HEK293 (cell line): ENCODE measurements around the gene CYP2R1.

Experiments used
- CTCF ChIA-PET: fragments of 350-600 bp; formaldehyde crosslinking; extraction: SDS; loops from one replicate; lab custom pipeline; 2021; ENCODE audit warnings: antibody characterized with exemption; lab: Yijun Ruan, JAX
- POLR2A ChIA-PET: fragments of 300-600 bp; formaldehyde crosslinking; extraction: SDS; loops from one replicate; lab custom pipeline; 2020; ENCODE audit warnings: antibody characterized with exemption, inconsistent platforms; lab: Yijun Ruan, JAX
- H3K27ac ChIP-seq: fragments of 200-500 bp; sonication (Bioruptor generic); 2 replicates; pipeline ENCODE4 v1.5.1; 2014; ENCODE audit warnings: low read depth, low read length, control low read depth, inconsistent platforms; ENCODE audit errors: extremely low read depth
- H3K36me3 ChIP-seq, 2 experiments: fragments of 200-500 bp in 1 of 2; sonication (Bioruptor generic) in 1 of 2; 1 replicate in 1 of 2; 2 replicates in 1 of 2; pipeline ENCODE4 v1.5.1; 2014 to 2017; ENCODE audit warnings: inconsistent platforms in 2 of 2, low read length in 2 of 2; ENCODE audit not compliant: control insufficient read depth in 2 of 2, insufficient read depth in 1 of 2
- H3K4me1 ChIP-seq: fragments of 200-500 bp; sonication (Bioruptor generic); 2 replicates; pipeline ENCODE4 v1.5.1; 2014; ENCODE audit warnings: mild to moderate bottlenecking, low read length, inconsistent platforms; ENCODE audit not compliant: control insufficient read depth, insufficient read depth
- H3K4me3 ChIP-seq: 2 replicates; pipeline ENCODE4 v1.5.1; 2011; ENCODE audit warnings: low read depth, mild to moderate bottlenecking, control low read depth, low read length, moderate library complexity
- H3K9me3 ChIP-seq: fragments of 200-500 bp; sonication (Bioruptor generic); 2 replicates; pipeline ENCODE4 v1.5.1; 2014; ENCODE audit warnings: low read depth, low read length, inconsistent platforms; ENCODE audit not compliant: control insufficient read depth, insufficient read depth
- BCL11A ChIP-seq: fragments of 450-650 bp; formaldehyde crosslinking; IDR thresholded peaks from 2 replicates; pipeline ENCODE4 v1.5.1; 2016; ENCODE audit warnings: low read depth, missing biosample characterization, missing genetic modification characterization
- BCL6B ChIP-seq: fragments of 450-650 bp; formaldehyde crosslinking; IDR thresholded peaks from 2 replicates; pipeline ENCODE4 v1.5.1; 2017; ENCODE audit warnings: missing biosample characterization, missing genetic modification characterization
- EGR2 ChIP-seq: fragments of 450-650 bp; formaldehyde crosslinking; IDR thresholded peaks from 2 replicates; pipeline ENCODE4 v1.5.1; 2016; ENCODE audit warnings: low read depth, missing biosample characterization, missing genetic modification characterization
- GLIS1 ChIP-seq: fragments of 450-650 bp; formaldehyde crosslinking; IDR thresholded peaks from 2 replicates; pipeline ENCODE4 v1.5.1; 2016; ENCODE audit warnings: missing biosample characterization, missing genetic modification characterization
- KLF8 ChIP-seq: fragments of 450-650 bp; formaldehyde crosslinking; IDR thresholded peaks from 2 replicates; pipeline ENCODE4 v1.5.1; 2016; ENCODE audit warnings: missing biosample characterization, missing genetic modification characterization
- OVOL3 ChIP-seq: fragments of 450-650 bp; formaldehyde crosslinking; IDR thresholded peaks from 2 replicates; pipeline ENCODE4 v1.5.1; 2016; ENCODE audit warnings: missing biosample characterization, missing genetic modification characterization
- RBAK ChIP-seq: fragments of 450-650 bp; formaldehyde crosslinking; IDR thresholded peaks from 2 replicates; pipeline ENCODE4 v1.5.1; 2016; ENCODE audit warnings: missing biosample characterization, missing genetic modification characterization
- REPIN1 ChIP-seq: fragments of 450-650 bp; formaldehyde crosslinking; IDR thresholded peaks from 2 replicates; pipeline ENCODE4 v1.5.1; 2017; ENCODE audit warnings: missing biosample characterization, missing genetic modification characterization, low read depth
- SP2 ChIP-seq: fragments of 450-650 bp; formaldehyde crosslinking; IDR thresholded peaks from 2 replicates; pipeline ENCODE4 v1.5.1; 2016; ENCODE audit warnings: missing biosample characterization, missing genetic modification characterization
- SP7 ChIP-seq: fragments of 450-650 bp; formaldehyde crosslinking; IDR thresholded peaks from 2 replicates; pipeline ENCODE4 v1.5.1; 2016; ENCODE audit warnings: missing biosample characterization, missing genetic modification characterization
- WT1 ChIP-seq: fragments of 450-650 bp; formaldehyde crosslinking; IDR thresholded peaks from 2 replicates; pipeline ENCODE4 v1.5.1; 2016; ENCODE audit warnings: missing biosample characterization, missing genetic modification characterization
- YY1 ChIP-seq: fragments of 450-650 bp; formaldehyde crosslinking; IDR thresholded peaks from 2 replicates; pipeline ENCODE4 v1.5.1; 2018; ENCODE audit warnings: missing biosample characterization, missing genetic modification characterization
- ZBTB21 ChIP-seq: fragments of 450-650 bp; formaldehyde crosslinking; IDR thresholded peaks from 2 replicates; pipeline ENCODE4 v1.5.1; 2017; ENCODE audit warnings: missing biosample characterization, missing genetic modification characterization
- ZEB2 ChIP-seq: fragments of 450-650 bp; formaldehyde crosslinking; IDR thresholded peaks from 2 replicates; pipeline ENCODE4 v1.5.1; 2016; ENCODE audit warnings: missing biosample characterization, missing genetic modification characterization
- ZIC2 ChIP-seq: fragments of 450-650 bp; formaldehyde crosslinking; IDR thresholded peaks from 2 replicates; pipeline ENCODE4 v1.5.1; 2016; ENCODE audit warnings: missing biosample characterization, missing genetic modification characterization
- ZNF10 ChIP-seq: fragments of 450-650 bp; formaldehyde crosslinking; IDR thresholded peaks from 2 replicates; pipeline ENCODE4 v1.5.1; 2017; ENCODE audit warnings: missing biosample characterization, missing genetic modification characterization
- ZNF155 ChIP-seq: fragments of 450-650 bp; formaldehyde crosslinking; IDR thresholded peaks from 2 replicates; pipeline ENCODE4 v1.5.1; 2016; ENCODE audit warnings: missing biosample characterization, missing genetic modification characterization
- ZNF2 ChIP-seq: fragments of 450-650 bp; formaldehyde crosslinking; IDR thresholded peaks from 2 replicates; pipeline ENCODE4 v1.5.1; 2016; ENCODE audit warnings: missing biosample characterization, missing genetic modification characterization
- ZNF292 ChIP-seq: fragments of 450-650 bp; formaldehyde crosslinking; IDR thresholded peaks from 2 replicates; pipeline ENCODE4 v1.5.1; 2016; ENCODE audit warnings: low read depth, missing biosample characterization, missing genetic modification characterization, borderline replicate concordance
- ZNF324 ChIP-seq: fragments of 450-650 bp; formaldehyde crosslinking; IDR thresholded peaks from 2 replicates; pipeline ENCODE4 v1.5.1; 2016; ENCODE audit warnings: missing biosample characterization, missing genetic modification characterization
- ZNF350 ChIP-seq: fragments of 450-650 bp; formaldehyde crosslinking; IDR thresholded peaks from 2 replicates; pipeline ENCODE4 v1.5.0; 2017; ENCODE audit warnings: missing biosample characterization, mild to moderate bottlenecking, missing genetic modification characterization
- ZNF518A ChIP-seq: fragments of 450-650 bp; formaldehyde crosslinking; conservative IDR thresholded peaks from 2 replicates; pipeline ENCODE4 v1.5.1; 2016; ENCODE audit warnings: low read depth, missing biosample characterization, missing genetic modification characterization
- ZNF549 ChIP-seq: fragments of 450-650 bp; IDR thresholded peaks from 2 replicates; pipeline ENCODE4 v1.5.1; 2018; ENCODE audit warnings: missing biosample characterization, missing genetic modification characterization, mild to moderate bottlenecking, inconsistent platforms, moderate library complexity
- ZNF561 ChIP-seq: fragments of 450-650 bp; IDR thresholded peaks from 2 replicates; pipeline ENCODE4 v1.5.1; 2018; ENCODE audit warnings: missing biosample characterization, missing genetic modification characterization, borderline replicate concordance
- ZNF571 ChIP-seq: fragments of 450-650 bp; formaldehyde crosslinking; IDR thresholded peaks from 2 replicates; pipeline ENCODE4 v1.5.0; 2017; ENCODE audit warnings: missing biosample characterization, missing genetic modification characterization
- ZNF677 ChIP-seq: fragments of 450-650 bp; IDR thresholded peaks from 2 replicates; pipeline ENCODE4 v1.5.0; 2018; ENCODE audit warnings: missing biosample characterization, mild to moderate bottlenecking, missing genetic modification characterization, moderate library complexity
- TF ChIP-seq, protein P1 (sequence below): fragments of 450-650 bp; formaldehyde crosslinking; IDR thresholded peaks from 2 replicates; pipeline ENCODE4 v1.5.1; 2016; ENCODE audit warnings: missing biosample characterization, missing genetic modification characterization
- TF ChIP-seq, protein P2 (sequence below): fragments of 450-650 bp; IDR thresholded peaks from 2 replicates; pipeline ENCODE4 v1.5.1; 2018; ENCODE audit warnings: missing biosample characterization, mild to moderate bottlenecking, missing genetic modification characterization

Gene CYP2R1

GRCh38 chr11:14891143-14892035, 642 bp downstream of the CYP2R1 start:
- POLR2A ChIA-PET, result interaction anchor here (0.6 to 1.7 kb wide), 18 partner anchors 9 to 469 kb away, joined by 3 to 14 read pairs (median 4); partner anchors contain the start of genes CALCB, PDE3B and PSMA1
- Histone ChIP-seq H3K4me3 (peak overlapping the region; percentile 62), H3K36me3 (no peaks in the 10 kb centered on the region), H3K27ac (peak overlapping the region; percentile 51; the same call in 1 of the 2 replicates), H3K4me1 (no peaks in the 10 kb centered on the region), H3K9me3 (no peaks in the 10 kb centered on the region)
- CTCF ChIA-PET, result interaction anchor here (0.6 to 3.1 kb wide), 5 partner anchors 11 to 193 kb away, joined by 3 to 16 read pairs (median 5); no protein-coding TSS in a partner anchor
- TF ChIP-seq ZNF561 (tag by site-specific recombination) (no peak), RBAK (tag by site-specific recombination) (no peak), SP2 (tag by site-specific recombination) (peak; percentile 5; the same call in 1 of the 2 replicates), ZNF10 (tag by site-specific recombination) (0 out of 2 replicates have a peak, but pooled peaks have one; percentile 12), SP7 (tag by site-specific recombination) (peak; percentile 52), GLIS1 (tag by site-specific recombination) (peak; percentile 89), KLF8 (tag by site-specific recombination) (peak; percentile 75), YY1 (tag by site-specific recombination) (0 out of 2 replicates have a peak, but pooled peaks have one; percentile 55), ZBTB21 (no peak), OVOL3 (tag by site-specific recombination) (no peak), ZNF2 (tag by site-specific recombination) (peak; percentile 21; the same call in 1 of the 2 replicates), BCL11A (tag by site-specific recombination) (no peak), REPIN1 (tag by site-specific recombination) (no peak), ZEB2 (tag by site-specific recombination) (peak; percentile 52), ZNF155 (tag by site-specific recombination) (no peak), WT1 (tag by site-specific recombination) (no peak), ZNF677 (no peak), EGR2 (0 out of 2 replicates have a peak, but pooled peaks have one; percentile 4), ZNF518A (peak; percentile 10; the same call in 1 of the 2 replicates), ZNF292 (tag by site-specific recombination) (no peak), ZNF350 (no peak), ZNF324 (tag by site-specific recombination) (0 out of 2 replicates have a peak, but pooled peaks have one; percentile 12), BCL6B (tag by site-specific recombination) (no peak), ZIC2 (peak; percentile 40), ZNF571 (no peak), ZNF549 (tag by site-specific recombination) (no peak)
- TF ChIP-seq, protein P1, sequence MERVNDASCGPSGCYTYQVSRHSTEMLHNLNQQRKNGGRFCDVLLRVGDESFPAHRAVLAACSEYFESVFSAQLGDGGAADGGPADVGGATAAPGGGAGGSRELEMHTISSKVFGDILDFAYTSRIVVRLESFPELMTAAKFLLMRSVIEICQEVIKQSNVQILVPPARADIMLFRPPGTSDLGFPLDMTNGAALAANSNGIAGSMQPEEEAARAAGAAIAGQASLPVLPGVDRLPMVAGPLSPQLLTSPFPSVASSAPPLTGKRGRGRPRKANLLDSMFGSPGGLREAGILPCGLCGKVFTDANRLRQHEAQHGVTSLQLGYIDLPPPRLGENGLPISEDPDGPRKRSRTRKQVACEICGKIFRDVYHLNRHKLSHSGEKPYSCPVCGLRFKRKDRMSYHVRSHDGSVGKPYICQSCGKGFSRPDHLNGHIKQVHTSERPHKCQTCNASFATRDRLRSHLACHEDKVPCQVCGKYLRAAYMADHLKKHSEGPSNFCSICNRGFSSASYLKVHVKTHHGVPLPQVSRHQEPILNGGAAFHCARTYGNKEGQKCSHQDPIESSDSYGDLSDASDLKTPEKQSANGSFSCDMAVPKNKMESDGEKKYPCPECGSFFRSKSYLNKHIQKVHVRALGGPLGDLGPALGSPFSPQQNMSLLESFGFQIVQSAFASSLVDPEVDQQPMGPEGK, result peak; percentile 87
- TF ChIP-seq, protein P2, sequence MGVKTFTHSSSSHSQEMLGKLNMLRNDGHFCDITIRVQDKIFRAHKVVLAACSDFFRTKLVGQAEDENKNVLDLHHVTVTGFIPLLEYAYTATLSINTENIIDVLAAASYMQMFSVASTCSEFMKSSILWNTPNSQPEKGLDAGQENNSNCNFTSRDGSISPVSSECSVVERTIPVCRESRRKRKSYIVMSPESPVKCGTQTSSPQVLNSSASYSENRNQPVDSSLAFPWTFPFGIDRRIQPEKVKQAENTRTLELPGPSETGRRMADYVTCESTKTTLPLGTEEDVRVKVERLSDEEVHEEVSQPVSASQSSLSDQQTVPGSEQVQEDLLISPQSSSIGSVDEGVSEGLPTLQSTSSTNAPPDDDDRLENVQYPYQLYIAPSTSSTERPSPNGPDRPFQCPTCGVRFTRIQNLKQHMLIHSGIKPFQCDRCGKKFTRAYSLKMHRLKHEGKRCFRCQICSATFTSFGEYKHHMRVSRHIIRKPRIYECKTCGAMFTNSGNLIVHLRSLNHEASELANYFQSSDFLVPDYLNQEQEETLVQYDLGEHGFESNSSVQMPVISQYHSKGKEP (tag by site-specific recombination), result no peak
